Measurements from ENCODE around the gene ATXN7L2. TPM values are rescaled to one million over a fixed set of nuclear protein-coding genes. Genes with fewer than 3 reads are reported as not detected.

ATXN7L2 gene
- total and polyA plus RNA-seq, 11 donors, result 1.2 to 3.8 (median 2.1) TPM

GRCh38 chr1:109538827-109539555 is 55.3 kb downstream of the ATXN7L2 start:
- no peak for DNase-seq
- TF ChIP-seq POLR2A (IDR thresholded peaks at IDR 0.05), result no peak
- TF ChIP-seq CTCF (IDR thresholded peaks at IDR 0.05), result no peak
- no peaks in the 10 kb centered on the region for H3K36me3 ChIP-seq
- intact Hi-C loops (cut with DNase I), result loop anchor here in 2 of 10 donors (10.0 kb wide), 2 partner anchors 264 to 274 kb away; no protein-coding TSS in a partner anchor
- no peak overlapping the region for H3K4me3 ChIP-seq
- H3K9me3 ChIP-seq, result no peaks in the 10 kb centered on the region
- WGBS, 4 donors, result 87 to 94% (median 91%) methylated on average over 9 of the region's 9 CpGs
- no peak overlapping the region for H3K27ac ChIP-seq
- no peaks in the 10 kb centered on the region for H3K27me3 ChIP-seq
- H3K4me1 ChIP-seq, result peaks cover 0 to 29% (median 6%) of the 10 kb centered on the region in 12 donors
- no peak for ATAC-seq

GRCh38 chr1:109539676-109540075 is 56.0 kb downstream of the ATXN7L2 start, which contains the start of gene GPR61:
TSS of gene GPR61 (plus strand) at chr1:109539872. CDS start at chr1:109543023, 3,151 bp downstream.
- H3K4me1 ChIP-seq, result peaks cover 0 to 28% (median 6%) of the 10 kb centered on the region in 12 donors
- no peak for TF ChIP-seq CTCF (IDR thresholded peaks at IDR 0.05)
- TF ChIP-seq POLR2A (IDR thresholded peaks at IDR 0.05), result no peak
- ATAC-seq (no peak), DNase-seq (no peak)
- H3K36me3 ChIP-seq, result no peaks in the 10 kb centered on the region
- WGBS, 4 donors, result 40 to 52% (median 43%) methylated on average over 4 to 7 of the region's 7 CpGs
- H3K9me3 ChIP-seq, result no peaks in the 10 kb centered on the region
- intact Hi-C loops (cut with DNase I), result loop anchor here in 6 of 10 donors (10.0 kb wide), 3 partner anchors 265 to 445 kb away; partner anchors contain the start of gene AHCYL1 (in 4 of the 6)
- H3K27ac ChIP-seq, result no peak within 1 kb of the TSS
- H3K27me3 ChIP-seq, result no peaks in the 10 kb centered on the region
- no peak within 1 kb of the TSS for H3K4me3 ChIP-seq

GRCh38 chr1:109541102-109541501 is 57.4 kb downstream of the ATXN7L2 start:
- no peak overlapping the region for H3K27ac ChIP-seq
- no peaks in the 10 kb centered on the region for H3K9me3 ChIP-seq
- no peak for DNase-seq
- H3K36me3 ChIP-seq, result no peaks in the 10 kb centered on the region
- peaks cover 0 to 15% (median 1%) of the 10 kb centered on the region in 12 donors for H3K4me1 ChIP-seq
- intact Hi-C loops (cut with DNase I), result loop anchor here in 4 of 10 donors (10.0 kb wide), 1 partner anchor 444 kb away; the partner anchor contains the start of gene AHCYL1 (in 4 of the 4)
- no peak overlapping the region for H3K4me3 ChIP-seq
- no peak for TF ChIP-seq POLR2A (IDR thresholded peaks at IDR 0.05)
- TF ChIP-seq CTCF (IDR thresholded peaks at IDR 0.05), result no peak
- no peaks in the 10 kb centered on the region for H3K27me3 ChIP-seq
- ATAC-seq, result no peak
- 69 to 85% (median 76%) methylated on average over 3 of the region's 3 CpGs for WGBS, 4 donors

Other genes with a start within 250 kb of the ATXN7L2 start
- gene CELSR2, start 234.4 kb upstream of the ATXN7L2 start, total RNA-seq, result 10 to 100 TPM in 1 of 9 donors, 1 to 10 TPM in 8; 2.5 to 11.9 (median 8.6) TPM
- 1 to 10 TPM; 1.6 to 2.1 TPM for gene CELSR2, start 234.4 kb upstream of the ATXN7L2 start, polyA plus RNA-seq
- 1 to 10 TPM in 3 of 9 donors, under 1 TPM in 5, not detected in 1; 0.23 to 3.6 (median 0.60) TPM for gene PSRC1, start 200.8 kb upstream of the ATXN7L2 start, total RNA-seq
- 1 to 10 TPM; 1.1 to 1.4 TPM for gene PSRC1, start 200.8 kb upstream of the ATXN7L2 start, polyA plus RNA-seq
- 1 to 10 TPM in 2 of 9 donors, under 1 TPM in 4, not detected in 3; 0.44 to 2.5 (median 0.54) TPM for gene MYBPHL, start 176.9 kb upstream of the ATXN7L2 start, total RNA-seq
- gene MYBPHL, start 176.9 kb upstream of the ATXN7L2 start, polyA plus RNA-seq, result under 1 TPM; 0.24 to 0.61 TPM
- gene SORT1, start 86.0 kb upstream of the ATXN7L2 start, total RNA-seq, result 100 to 1,000 TPM in 7 of 9 donors, 10 to 100 TPM in 2; 75.5 to 346 (median 165) TPM
- 100 to 1,000 TPM in 1 of 2 donors, 10 to 100 TPM in 1; 36.9 to 133 TPM for gene SORT1, start 86.0 kb upstream of the ATXN7L2 start, polyA plus RNA-seq
- gene PSMA5, start 57.5 kb upstream of the ATXN7L2 start, total RNA-seq, result 10 to 100 TPM; 24.3 to 74.9 (median 61.0) TPM
- gene PSMA5, start 57.5 kb upstream of the ATXN7L2 start, polyA plus RNA-seq, result 10 to 100 TPM; 31.5 to 94.7 TPM
- gene SYPL2, start 17.4 kb upstream of the ATXN7L2 start, total RNA-seq, result 10 to 100 TPM; 11.3 to 39.7 (median 25.4) TPM
- gene SYPL2, start 17.4 kb upstream of the ATXN7L2 start, polyA plus RNA-seq, result 10 to 100 TPM; 14.7 to 36.3 TPM
- 1 to 10 TPM; 3.4 to 8.4 (median 5.1) TPM for gene CYB561D1, start 10.2 kb downstream of the ATXN7L2 start, total RNA-seq
- gene CYB561D1, start 10.2 kb downstream of the ATXN7L2 start, polyA plus RNA-seq, result 1 to 10 TPM; 2.1 to 8.1 TPM
- 10 to 100 TPM in 8 of 9 donors, 1 to 10 TPM in 1; 9.9 to 19.1 (median 14.9) TPM for gene AMIGO1, start 25.8 kb downstream of the ATXN7L2 start, total RNA-seq
- 1 to 10 TPM; 4.6 to 6.2 TPM for gene AMIGO1, start 25.8 kb downstream of the ATXN7L2 start, polyA plus RNA-seq
- gene GPR61, start 56.0 kb downstream of the ATXN7L2 start, total RNA-seq, result under 1 TPM in 6 of 9 donors, not detected in 3; 0.08 to 0.72 (median 0.21) TPM
- gene GPR61, start 56.0 kb downstream of the ATXN7L2 start, polyA plus RNA-seq, result under 1 TPM in 1 of 2 donors, not detected in 1; 0.15 TPM
- 1 to 10 TPM; 1.5 to 5.4 (median 2.5) TPM for gene GNAI3, start 64.7 kb downstream of the ATXN7L2 start, total RNA-seq
- gene GNAI3, start 64.7 kb downstream of the ATXN7L2 start, polyA plus RNA-seq, result 1 to 10 TPM; 1.6 to 3.0 TPM
- gene GNAT2, start 135.7 kb downstream of the ATXN7L2 start, total RNA-seq, result not detected
- not detected for gene GNAT2, start 135.7 kb downstream of the ATXN7L2 start, polyA plus RNA-seq
- 10 to 100 TPM in 5 of 9 donors, 1 to 10 TPM in 4; 7.5 to 29.9 (median 10.0) TPM for gene AMPD2, start 135.9 kb downstream of the ATXN7L2 start, total RNA-seq
- 10 to 100 TPM in 1 of 2 donors, 1 to 10 TPM in 1; 7.4 to 17.1 TPM for gene AMPD2, start 135.9 kb downstream of the ATXN7L2 start, polyA plus RNA-seq
- gene GSTM4, start 172.2 kb downstream of the ATXN7L2 start, total RNA-seq, result 10 to 100 TPM; 29.2 to 48.4 (median 44.5) TPM
- 10 to 100 TPM; 21.7 to 42.1 TPM for gene GSTM4, start 172.2 kb downstream of the ATXN7L2 start, polyA plus RNA-seq
- gene GSTM2, start 184.2 kb downstream of the ATXN7L2 start, total RNA-seq, result 10 to 100 TPM; 41.8 to 86.2 (median 62.3) TPM
- gene GSTM2, start 184.2 kb downstream of the ATXN7L2 start, polyA plus RNA-seq, result 100 to 1,000 TPM in 1 of 2 donors, 10 to 100 TPM in 1; 20.5 to 101 TPM
- gene GSTM1, start 203.9 kb downstream of the ATXN7L2 start, total RNA-seq, result 10 to 100 TPM in 5 of 9 donors, not detected in 4; 17.9 to 60.0 (median 26.8) TPM
- gene GSTM1, start 203.9 kb downstream of the ATXN7L2 start, polyA plus RNA-seq, result 10 to 100 TPM in 1 of 2 donors, under 1 TPM in 1; 0.10 to 39.5 TPM
- gene GSTM5, start 228.3 kb downstream of the ATXN7L2 start, total RNA-seq, result 1 to 10 TPM in 7 of 9 donors, under 1 TPM in 1, not detected in 1; 0.58 to 9.0 (median 2.2) TPM
- 1 to 10 TPM in 1 of 2 donors, under 1 TPM in 1; 0.49 to 1.4 TPM for gene GSTM5, start 228.3 kb downstream of the ATXN7L2 start, polyA plus RNA-seq

Measured in heart left ventricle (tissue), 16 donors.